NCI-H1694 (cell line): Measurements from ENCODE around the gene ZNF860.
"Not testable (repeated sequence)": the region's sequence is repeated elsewhere in the genome, so short reads cannot be mapped to it uniquely, and the experiment has no call there.

Experiments
- DNase-seq: peaks from one replicate; lab custom pipeline; 2025; lab: John Stamatoyannopoulos, UW

The ZNF860 gene

DNA sequence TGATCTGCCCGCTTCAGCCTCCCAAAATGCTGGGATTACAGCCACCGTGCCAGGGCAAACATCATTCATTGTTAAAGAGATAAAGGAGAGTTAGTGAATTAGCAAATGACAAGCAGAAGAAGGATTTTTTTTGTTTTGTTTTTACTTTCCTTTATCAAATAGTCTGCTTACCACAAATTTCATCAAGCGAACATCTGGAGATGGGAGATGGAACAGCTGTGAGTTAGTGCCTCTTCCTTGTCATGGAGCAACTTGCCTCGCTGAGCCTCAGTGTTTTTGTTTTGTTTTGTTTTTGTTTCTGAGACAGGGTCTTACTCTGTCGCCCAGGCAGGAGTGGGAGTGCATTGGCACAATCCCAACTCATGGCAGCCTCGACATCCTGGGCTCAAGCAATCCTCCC lies 15.9 kb downstream of the ZNF860 start:
- DNase-seq: no peak

DNA sequence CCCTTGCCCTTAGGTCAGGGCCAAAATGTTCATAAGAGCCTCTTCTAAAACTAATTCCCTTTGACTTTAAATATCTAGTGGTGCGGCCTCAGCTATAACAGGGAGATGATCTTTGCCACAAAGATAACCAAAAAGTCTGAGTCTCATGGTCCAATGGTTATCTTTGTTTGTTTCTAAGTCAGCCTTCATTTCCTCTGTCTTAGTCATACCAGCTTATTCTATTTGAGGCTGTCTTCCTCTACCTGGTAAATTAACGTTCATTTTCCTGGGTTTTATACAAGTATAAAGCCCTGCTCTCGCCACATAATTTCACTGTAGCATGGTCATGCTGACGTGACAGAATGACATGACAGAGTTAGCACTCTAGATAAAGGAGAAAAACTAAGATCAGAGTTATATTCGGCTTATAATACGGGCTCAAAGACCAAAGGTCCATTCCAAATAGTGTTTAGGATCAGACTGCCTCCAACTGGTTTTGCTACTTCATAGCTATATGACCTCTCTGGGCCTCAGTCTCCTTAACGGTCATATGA lies 18.4 kb downstream of the ZNF860 start:
- no peak for DNase-seq

DNA sequence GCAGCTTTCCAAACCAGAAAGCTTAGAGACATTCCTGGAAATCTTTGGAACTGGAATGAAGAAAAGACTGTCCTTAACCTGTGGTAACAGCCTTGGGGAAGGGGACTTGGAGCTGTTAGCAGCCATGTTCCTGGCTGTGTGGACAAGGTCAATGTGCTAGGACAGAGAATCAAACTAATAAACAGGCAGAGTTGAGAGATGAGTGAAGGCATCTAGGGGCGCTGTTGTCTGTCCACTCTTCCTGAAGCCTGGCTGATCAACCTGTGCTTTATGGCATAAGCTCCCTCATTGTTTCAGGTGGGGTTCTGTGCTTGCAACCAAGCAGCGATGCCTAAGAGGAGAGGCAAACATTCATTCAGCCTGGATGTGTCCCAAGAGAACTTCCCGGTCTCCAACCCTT lies 19.3 kb downstream of the ZNF860 start:
- DNase-seq: no peak

DNA sequence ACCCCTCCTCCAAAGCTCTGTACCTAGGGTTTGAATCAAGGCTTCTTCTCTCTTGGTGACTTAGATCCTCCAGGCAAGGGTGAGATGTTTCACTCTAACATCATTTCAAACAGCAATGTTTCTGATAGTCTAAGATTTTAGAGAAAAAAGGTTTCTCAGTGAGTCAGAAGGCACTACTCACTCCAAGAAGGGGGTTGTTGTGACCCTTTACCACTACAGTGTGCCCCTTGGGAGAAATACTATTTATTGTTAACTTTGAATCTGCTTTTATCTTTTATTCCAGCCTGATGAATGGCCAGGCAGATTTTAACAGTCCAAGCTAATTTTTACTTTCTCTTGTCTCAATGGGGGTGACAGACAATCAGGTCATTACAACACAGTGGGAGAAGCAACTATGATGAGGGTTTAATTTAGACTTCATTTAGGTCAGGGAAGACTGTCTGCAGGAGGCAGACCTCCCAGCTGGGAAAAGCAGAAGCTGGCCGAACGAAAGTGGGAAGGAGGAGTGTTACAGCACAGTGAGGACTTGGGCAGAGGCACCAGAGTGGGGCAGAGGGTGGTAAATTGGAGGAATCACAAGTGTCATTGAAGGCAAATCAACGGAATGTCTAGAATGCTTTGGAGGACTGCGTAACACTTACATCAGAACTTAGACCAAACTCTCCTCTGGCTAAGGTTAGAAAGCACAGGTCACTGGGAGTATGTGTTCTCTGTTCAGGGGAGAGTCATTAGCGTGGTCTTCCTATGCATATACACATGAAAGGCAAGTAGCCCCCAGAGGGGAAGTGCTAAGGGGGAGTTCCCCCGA lies 21.2 kb downstream of the ZNF860 start:
- DNase-seq: no peak

DNA sequence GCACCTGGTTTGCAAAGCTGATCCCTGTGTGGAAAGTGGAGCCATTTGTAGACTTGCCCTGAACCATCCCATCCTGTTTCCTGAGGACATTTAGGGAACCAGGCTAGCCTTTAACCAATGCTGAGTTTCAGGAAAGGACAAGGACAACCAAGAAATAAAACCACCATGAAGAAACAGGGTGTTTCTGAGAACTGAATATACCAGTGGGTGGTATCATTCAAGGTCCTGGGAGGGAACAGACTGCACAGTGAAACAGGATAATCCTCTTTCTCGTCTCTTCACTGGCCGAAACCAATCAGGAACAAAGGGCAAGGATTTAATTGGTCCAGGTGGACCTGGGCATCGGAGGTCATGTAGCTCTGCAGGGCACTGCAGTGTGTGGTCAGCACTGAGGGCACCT lies 21.8 kb downstream of the ZNF860 start:
- no peak for DNase-seq

DNA sequence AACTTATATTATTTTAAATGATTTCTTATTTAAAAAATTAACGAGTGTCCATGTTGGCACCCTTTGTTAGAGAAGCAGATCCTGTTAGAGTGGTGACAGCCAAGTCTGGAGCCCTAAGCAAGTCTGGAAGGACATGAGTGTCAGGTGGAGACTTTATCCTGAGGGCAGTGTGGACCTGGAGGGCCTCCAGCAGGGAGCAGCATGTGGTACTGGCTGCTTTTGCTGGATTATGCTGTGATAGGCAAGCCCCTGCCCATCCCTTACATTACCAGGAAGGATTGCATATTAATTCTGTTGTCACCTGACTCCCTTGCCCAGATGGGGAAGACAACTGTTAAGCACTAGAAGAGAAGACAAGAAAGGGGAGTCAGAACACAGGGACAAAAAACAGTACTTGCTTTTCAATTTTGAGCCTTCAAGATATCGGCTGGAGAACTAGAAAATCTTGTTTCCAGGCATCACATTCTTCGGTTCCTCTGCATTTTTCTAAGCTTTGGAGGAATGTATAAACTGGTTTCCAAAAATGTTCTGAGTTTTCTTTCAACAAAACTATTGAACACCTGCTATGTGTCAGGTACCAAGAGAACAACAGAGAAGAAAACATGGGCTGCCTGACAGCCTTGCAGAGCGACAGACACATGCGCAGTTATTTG lies 22.7 kb downstream of the ZNF860 start:
- no peak for DNase-seq

DNA sequence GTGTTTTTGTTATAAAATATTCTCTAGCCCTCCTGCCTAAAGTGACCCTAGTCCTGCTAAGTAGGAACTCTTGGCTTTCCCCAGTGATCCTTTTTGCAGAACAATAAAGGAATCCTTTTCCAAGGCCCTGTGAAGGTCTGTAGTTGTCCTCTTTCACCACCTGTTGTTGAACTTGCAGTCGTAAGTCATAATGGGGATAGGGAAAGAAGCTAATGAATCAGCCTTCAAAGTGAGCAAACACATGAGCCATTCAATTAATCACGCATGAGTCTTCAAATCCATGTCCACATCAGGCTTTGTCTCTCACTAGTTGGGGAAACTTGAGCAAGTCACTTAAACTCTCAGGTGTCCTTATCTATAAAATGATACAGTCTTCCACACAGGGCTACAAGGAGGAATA lies 27.6 kb downstream of the ZNF860 start:
- DNase-seq: no peak

DNA sequence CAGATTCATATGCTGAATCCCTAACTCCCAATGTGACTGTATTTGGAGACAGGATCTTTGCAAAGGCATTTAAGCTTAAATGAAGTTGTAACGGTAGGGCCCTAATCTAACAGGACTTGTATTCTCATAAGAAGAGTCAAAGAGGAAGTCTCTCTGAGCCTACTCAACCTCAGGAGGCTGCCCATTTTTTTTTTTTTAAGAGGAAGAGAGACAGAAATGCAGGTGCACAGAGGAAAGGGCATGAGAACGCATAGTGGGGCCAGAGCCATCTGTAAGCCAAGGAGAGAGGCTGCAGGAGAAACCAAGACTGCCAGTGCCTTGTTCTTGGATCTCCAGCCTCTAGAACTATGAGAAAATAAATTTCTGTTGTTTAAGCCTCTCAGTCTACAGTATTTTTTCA lies 28.4 kb downstream of the ZNF860 start:
- no peak for DNase-seq

DNA sequence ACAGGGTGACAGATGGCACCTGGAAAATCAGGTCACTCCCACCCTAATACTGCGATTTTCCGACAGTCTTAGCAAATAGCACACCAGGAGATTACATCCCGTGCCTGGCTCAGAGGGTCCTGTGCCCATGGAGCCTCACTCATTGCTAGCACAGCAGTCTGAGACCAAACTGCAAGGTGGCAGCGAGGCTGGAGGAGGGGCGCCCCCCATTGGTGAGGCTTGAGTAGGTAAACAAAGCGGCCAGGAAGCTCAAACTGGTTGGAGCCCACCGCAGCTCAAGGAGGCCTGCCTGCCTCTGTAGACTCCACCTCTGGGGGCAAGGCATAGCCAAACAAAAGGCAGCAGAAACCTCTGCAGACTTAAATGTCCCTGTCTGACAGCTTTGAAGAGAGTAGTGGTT lies 29.1 kb downstream of the ZNF860 start:
- not testable (repeated sequence) for DNase-seq

DNA sequence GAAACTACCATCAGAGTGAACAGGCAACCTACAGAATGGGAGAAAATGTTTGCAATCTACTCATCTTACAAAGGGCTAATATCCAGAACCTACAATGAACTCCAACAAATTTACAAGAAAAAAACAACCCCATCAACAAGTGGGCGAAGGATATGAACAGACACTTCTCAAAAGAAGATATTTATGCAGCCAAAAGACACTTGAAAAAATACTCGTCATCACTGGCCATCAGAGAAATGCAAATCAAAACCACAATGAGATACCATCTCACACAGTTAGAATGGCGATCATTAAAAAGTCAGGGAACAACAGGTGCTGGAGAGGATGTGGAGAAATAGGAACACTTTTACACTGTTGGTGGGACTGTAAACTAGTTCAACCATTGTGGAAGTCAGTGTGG lies 34.1 kb downstream of the ZNF860 start:
- not testable (repeated sequence) for DNase-seq

DNA sequence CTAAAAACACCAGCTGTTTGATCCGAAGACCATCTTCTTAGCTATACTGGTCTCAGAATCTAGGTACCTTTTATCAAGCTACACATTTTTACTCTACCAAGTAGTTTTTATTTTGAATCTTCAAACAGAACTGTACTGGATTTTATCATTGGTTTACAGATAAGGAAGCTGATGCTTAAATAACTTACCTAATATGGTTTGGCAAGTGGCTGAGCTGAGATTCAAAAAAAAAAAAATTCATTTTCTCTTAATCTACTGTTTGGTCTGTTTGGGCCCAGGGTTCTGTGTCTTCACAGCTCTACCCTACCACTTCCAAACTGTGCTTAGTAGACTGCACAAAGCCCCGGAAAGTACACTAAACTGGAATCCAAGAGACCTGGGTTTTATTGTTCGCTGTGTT lies 35.7 kb downstream of the ZNF860 start:
- no peak for DNase-seq

DNA sequence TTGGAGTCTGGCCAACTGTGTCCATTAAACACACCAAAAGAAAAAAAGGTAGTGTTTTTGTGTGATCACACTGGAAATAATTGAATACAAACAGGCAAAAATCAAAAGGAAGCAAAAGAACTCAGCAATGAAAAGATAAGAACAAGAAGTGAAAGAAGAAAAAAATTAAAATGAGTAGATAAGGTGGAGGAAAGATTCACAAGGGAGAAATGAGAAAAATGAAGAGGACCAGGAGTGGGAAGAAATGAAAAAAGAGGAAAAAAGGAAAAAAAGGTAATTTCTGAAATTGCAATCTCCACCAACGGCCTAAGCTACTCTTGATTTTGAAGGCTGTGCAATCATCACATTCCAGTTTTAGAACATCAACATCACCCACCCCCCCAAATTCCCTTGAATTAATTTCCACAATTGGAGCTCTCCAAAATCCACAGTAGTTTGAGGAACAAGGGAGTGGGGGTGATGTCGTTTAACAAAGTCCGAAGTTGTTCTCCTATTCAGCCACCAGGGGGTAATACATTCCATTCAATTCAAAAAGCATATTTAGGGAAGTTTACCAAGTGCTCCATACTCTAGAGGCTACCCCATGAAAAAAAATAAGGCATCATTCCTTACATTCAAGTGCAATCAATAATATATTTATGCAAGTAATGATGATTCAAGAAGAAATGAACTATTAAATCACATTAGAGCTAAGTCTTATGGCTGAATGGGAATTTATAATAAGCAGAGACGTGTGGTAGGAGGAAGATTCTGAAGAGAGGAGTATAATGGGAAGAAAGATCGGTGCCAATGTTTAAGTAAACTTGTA lies 37.4 kb downstream of the ZNF860 start:
- DNase-seq: peak; percentile 6

DNA sequence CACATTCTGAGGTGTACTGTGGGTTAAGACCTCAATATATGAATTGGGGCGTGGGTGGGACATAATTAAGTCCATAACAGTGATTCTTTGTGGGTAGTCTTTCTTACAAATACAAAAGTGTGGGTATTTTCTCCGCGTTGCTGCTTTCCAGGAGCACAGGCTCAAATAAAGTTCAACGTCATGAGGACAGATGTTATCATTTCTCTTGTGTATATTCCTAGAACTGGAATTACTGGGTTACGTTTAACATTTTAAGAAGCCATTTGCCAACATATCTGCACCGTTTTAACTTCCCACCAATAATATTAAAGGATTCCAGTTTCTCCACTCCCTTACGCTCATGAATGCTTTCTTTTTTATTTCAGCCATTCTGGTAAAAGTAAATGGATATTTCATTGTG lies 39.6 kb downstream of the ZNF860 start:
- DNase-seq: no peak

DNA sequence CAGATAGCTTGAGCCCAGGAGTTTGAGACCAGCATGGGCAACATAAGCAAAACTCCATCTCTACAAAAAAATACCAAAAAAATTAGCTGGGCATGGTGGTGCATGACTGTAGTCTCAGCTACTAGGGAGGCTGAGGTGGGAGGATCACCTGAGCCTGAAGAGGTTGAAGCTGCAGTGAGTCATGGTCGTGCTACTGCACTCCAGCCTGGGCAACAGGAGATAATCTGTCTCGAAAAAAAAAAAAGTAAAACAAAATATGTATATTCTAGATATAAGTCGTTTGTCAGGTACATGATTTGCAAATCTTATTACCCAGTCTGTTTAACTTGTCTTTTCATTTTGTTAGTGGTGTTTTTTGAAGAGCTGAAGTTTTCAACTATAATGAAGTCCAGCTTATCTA lies 40.2 kb downstream of the ZNF860 start:
- DNase-seq: no peak

DNA sequence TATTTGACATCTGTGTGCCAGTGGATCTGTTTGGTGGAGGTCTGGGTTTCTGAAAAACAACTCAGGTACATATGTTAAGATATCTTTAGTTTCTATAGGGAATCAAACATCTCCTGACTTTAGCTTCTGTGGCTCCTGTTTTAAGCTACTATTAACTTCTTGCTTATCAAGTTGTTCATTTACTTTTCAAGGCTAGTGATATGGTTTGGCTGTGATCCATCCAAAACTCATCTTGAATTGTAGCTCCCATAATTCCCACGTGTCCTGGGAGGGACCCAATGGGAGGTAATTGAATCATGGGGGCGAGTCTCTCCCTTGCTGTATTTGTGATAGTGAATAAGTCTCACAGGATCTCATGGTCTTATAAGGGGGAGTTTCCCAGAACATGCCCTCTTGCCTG lies 41.4 kb downstream of the ZNF860 start:
- no peak for DNase-seq

DNA sequence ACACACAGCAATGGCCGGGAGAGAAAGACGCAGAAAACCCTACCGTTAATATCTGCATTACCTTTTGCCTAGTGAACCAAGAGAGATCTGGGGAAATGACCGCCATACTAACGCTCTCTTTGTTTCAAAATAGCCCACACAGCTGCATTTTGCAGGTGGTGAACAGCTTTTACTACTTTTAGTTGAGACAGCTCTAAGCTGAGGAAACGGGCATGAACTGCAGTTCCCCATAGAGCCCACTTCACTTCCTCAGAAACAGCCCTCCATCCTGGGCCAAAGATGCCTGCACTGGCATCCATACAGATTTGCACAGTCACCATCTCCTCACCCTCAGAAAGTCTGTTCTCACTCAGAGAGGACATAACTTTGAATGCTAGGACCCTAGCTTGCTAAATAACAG lies 45.0 kb downstream of the ZNF860 start:
- no peak for DNase-seq

DNA sequence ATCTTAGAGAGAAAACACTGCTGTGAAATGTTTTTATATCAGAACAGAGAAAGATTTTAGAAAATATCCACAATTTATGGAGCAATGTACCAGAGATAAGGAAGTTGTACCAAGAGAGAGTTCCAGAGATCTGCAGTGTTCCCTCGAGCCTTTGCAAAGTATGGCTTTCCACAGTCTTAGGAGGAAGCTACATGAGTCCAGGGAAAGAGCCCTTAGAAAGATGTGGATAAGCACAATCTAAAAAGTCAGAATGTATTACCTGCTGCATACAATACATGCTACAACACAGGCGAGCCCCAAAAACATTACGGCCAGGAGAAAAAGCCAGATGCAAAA lies 56.4 kb downstream of the ZNF860 start:
- DNase-seq: no peak

DNA sequence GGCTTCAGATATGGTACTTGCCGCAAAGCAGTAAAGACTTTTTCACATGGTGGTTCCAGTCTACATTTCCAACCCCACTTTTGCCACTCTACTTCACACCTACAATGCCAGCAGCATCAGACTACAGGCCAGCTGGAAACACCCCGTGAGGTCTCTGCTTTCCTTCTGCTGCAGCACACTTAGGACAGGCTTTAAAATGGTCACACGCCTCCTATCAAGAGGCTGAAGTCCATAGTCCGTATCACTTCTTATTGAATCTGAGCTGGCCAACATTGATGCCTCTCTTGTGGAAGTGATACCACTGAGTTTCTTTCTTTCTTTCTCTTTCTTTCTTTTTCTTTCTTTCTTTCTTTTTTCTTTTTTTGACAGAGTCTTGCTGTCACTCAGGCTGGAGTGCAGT lies 59.8 kb downstream of the ZNF860 start:
- no peak for DNase-seq
